Stimulated activated CD8-positive, alpha-beta memory T cell treated with anti-CD3 and anti-CD28 coated beads, Interleukin-4, amount 100 ng/mL, for 24 hours (primary cell): ENCODE results near the gene PSMD3.
"Not testable (repeated sequence)": the region's sequence is repeated elsewhere in the genome, so short reads cannot be mapped to it uniquely, and the experiment has no call there.

ENCODE experiments used
- DNase-seq: peaks from one replicate; pipeline ENCODE4 v3.0.0-alpha.2; 2020; ENCODE audit warnings: low read depth

Gene PSMD3

DNA sequence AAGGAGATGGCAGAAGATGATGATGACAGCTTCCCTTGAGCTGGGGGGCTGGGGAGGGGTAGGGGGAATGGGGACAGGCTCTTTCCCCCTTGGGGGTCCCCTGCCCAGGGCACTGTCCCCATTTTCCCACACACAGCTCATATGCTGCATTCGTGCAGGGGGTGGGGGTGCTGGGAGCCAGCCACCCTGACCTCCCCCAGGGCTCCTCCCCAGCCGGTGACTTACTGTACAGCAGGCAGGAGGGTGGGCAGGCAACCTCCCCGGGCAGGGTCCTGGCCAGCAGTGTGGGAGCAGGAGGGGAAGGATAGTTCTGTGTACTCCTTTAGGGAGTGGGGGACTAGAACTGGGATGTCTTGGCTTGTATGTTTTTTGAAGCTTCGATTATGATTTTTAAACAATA, 16.9 kb downstream of the PSMD3 start:
- no peak for DNase-seq

DNA sequence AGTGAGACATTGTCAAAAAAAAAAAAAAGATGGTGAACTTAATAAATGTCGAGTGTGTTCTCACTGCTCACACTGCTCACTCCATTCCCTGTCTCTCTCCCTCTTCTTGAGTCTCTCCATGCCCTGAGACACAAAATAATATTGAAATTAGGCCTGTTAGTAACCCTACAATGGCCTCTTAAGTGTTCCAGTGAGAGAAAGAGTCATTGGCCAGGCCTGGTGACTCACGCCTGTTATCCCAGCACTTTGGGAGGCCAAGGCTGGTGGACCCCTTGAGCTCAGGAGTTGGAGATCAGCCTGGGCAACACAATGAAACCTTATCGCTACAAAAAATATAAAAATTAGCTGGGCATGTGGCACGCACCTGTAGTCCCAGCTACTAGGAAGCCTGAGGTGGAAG, 18.5 kb downstream of the PSMD3 start:
- DNase-seq: no peak

DNA sequence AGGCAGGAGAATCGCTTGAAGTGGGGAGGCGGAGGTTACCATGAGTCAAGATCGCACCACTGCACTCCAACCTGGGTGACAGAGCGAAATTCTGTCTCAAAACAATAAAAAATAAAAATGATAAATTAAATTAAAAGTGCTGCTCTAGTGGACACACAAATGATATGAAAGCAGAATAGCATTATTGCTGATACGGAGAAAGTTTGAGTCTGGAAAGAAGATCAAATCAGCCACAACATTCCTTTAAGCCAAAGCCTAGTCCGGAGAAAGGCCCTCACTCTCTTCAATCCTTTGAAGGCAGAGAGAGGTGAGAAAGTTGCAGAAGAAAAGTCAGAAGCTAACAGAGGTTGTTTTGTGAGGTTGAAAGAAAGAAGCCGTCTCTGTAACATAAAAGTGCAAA, 19.6 kb downstream of the PSMD3 start:
- DNase-seq: no peak

DNA sequence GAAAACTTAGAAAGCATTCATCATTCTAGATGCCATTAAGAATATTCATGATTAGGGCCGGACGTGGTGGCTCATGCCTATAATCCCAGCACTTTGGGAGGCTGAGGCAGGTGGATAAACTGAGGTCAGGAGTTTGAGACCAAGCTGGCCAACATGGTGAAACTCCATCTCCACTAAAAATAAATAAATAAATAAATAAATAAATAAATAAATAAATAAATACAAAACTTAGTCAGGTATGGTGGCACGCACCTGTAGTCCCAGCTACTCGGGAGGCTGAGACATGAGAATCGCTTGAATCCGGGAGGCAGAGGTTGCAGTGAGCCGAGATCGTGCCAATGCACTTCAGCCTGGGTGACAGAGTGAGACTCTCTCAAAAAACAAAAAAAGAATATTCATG, 20.7 kb downstream of the PSMD3 start:
- not testable (repeated sequence) for DNase-seq

DNA sequence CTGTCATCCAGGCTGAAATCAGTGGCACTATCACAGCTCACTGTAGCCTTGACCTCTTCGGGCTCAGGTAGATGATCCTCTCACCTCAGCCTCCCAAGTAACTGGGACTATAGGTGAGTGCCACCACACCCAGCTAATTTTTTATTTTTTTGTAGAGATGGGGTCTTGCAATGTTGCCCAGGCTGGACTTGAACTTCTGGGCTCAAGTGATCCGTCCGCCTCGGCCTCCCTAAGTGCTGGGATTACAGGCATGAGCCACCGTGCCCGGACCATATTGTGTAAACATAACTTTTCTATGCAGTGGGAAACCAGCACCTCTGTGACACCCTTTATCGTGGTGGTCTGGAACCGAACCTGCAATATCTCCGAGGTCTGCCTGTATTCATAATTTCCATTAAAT, 23.5 kb downstream of the PSMD3 start:
- no peak for DNase-seq

DNA sequence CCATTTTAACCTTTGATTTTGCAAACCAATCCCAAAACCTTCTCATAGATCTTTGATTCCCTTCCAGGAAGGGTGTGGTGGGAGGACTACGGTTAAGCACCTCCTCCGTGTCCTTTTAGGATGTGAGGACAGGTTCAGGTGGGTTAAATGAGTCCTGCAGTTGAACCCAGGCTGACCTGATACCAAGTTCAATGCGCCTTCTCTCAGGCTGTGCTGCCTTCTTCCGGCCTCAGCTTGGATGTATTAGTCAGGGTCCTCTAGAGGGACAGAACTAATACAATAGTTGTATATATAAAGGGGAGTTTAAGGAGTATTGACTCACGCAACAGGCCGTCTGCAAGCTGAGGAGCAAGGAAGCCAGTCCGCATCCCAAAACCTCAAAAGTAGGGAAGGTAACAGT, 24.1 kb downstream of the PSMD3 start:
- no peak for DNase-seq

DNA sequence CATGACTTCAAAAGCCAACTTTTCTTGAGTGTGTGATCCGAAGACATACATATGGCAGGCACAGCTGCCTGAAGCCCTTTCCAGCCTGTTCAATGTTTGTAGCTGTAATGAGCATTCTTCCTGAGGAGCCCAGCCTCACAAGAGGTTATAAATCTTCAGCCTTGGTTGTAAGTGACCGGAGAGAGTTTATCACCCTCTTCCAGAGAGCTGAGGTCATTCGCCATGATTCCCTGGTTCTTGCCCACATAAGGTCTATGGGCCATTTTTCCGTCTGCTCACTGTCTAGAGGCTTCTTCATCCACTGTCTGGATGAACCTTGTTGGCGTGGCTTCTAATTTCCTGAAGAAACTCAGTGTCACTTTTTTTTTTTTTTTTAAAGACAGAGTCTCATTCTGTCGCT, 24.9 kb downstream of the PSMD3 start:
- no peak for DNase-seq

DNA sequence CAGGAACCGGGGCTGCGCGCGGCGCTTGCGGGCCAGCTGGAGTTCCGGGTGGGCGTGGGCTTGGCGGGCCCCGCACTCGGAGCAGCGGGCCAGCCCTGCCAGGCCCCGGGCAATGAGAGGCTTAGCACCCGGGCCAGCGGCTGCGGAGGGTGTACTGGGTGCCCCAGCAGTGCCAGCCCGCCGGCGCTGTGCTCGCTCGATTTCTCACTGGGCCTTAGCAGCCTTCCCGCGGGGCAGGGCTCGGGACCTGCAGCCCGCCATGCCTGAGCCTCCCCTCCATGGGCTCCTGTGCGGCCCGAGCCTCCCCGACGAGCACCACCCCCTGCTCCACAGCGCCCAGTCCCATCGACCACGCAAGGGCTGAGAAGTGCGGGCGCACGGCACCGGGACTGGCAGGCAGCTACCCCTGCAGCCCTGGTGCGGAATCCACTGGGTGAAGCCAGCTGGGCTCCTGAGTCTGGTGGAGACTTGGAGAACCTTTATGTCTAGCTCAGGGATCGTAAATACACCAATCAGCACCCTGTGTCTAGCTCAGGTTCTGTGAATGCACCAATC, 30.4 kb downstream of the PSMD3 start:
- DNase-seq: not testable (repeated sequence)

DNA sequence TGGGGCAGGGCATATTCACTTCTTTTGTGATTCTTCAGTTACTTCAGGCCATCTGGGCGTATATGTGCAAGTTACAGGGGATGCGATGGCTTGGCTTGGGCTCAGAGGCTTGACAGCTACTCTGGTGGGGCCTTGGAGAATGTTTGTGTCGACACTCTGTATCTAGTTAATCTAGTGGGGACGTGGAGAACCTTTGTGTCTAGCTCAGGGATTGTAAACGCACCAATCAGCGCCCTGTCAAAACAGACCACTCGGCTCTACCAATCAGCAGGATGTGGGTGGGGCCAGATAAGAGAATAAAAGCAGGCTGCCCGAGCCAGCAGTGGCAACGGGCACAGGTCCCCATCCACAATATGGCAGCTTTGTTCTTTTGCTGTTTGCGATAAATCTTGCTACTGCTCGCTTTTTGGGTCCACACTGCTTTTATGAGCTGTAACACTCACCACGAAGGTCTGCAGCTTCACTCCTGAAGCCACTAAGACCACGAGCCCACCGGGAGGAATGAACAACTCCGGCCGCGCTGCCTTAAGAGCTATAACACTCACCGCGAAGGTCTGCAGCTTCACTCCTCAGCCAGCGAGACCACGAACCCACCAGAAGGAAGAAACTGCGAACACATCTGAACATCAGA, 31.5 kb downstream of the PSMD3 start:
- DNase-seq: not testable (repeated sequence)

DNA sequence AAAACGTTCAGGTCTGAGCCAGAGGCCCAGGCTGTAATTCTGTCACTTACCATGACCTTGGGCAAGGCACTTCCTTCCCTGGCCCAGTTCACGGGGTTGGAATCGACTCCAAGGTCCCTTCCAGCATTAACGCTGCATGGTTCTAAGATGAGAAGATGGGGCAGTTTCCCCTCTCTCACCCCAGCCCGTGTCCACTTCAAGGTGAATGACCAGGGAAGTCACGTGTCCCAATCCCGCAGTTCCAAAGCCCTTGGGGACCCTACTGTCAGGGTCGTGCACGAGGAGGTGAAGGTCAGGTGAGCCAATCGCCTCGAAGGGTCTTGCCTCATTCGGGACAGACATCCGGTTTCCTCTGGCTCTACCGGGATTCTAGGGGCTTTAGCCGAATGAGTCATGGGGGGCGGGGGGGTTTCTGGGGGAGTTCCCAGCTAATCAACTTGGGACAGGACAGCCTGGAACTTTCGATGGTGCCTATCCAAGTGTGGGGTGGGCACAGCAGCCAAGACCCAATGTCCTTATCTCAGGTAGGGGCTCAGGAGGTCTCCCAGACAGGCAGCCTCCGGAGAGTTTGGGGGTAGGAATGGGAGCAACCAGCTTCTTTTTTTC, 33.9 kb downstream of the PSMD3 start:
- DNase-seq: no peak

DNA sequence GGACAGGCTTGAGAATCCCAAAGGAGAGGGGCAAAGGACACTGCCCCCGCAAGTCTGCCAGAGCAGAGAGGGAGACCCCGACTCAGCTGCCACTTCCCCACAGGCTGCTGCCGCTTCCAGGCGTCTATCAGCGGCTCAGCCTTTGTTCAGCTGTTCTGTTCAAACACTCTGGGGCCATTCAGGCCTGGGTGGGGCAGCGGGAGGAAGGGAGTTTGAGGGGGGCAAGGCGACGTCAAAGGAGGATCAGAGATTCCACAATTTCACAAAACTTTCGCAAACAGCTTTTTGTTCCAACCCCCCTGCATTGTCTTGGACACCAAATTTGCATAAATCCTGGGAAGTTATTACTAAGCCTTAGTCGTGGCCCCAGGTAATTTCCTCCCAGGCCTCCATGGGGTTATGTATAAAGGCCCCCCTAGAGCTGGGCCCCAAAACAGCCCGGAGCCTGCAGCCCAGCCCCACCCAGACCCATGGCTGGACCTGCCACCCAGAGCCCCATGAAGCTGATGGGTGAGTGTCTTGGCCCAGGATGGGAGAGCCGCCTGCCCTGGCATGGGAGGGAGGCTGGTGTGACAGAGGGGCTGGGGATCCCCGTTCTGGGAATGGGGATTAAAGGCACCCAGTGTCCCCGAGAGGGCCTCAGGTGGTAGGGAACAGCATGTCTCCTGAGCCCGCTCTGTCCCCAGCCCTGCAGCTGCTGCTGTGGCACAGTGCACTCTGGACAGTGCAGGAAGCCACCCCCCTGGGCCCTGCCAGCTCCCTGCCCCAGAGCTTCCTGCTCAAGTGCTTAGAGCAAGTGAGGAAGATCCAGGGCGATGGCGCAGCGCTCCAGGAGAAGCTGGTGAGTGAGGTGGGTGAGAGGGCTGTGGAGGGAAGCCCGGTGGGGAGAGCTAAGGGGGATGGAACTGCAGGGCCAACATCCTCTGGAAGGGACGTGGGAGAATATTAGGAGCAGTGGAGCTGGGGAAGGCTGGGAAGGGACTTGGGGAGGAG, 34.7 kb downstream of the PSMD3 start, which contains the start of gene CSF3:
Gene CSF3 (plus strand): TSS at position 436 of the 993 bp plus-strand sequence. CDS start 35 bp downstream, at position 471.
- DNase-seq: no peak

DNA sequence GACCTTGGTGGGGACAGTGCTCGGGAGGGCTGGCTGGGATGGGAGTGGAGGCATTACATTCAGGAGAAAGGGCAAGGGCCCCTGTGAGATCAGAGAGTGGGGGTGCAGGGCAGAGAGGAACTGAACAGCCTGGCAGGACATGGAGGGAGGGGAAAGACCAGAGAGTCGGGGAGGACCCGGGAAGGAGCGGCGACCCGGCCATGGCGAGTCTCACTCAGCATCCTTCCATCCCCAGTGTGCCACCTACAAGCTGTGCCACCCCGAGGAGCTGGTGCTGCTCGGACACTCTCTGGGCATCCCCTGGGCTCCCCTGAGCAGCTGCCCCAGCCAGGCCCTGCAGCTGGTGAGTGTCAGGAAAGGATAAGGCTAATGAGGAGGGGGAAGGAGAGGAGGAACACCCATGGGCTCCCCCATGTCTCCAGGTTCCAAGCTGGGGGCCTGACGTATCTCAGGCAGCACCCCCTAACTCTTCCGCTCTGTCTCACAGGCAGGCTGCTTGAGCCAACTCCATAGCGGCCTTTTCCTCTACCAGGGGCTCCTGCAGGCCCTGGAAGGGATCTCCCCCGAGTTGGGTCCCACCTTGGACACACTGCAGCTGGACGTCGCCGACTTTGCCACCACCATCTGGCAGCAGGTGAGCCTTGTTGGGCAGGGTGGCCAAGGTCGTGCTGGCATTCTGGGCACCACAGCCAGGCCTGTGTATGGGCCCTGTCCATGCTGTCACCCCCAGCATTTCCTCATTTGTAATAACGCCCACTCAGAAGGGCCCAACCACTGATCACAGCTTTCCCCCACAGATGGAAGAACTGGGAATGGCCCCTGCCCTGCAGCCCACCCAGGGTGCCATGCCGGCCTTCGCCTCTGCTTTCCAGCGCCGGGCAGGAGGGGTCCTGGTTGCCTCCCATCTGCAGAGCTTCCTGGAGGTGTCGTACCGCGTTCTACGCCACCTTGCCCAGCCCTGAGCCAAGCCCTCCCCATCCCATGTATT, 35.7 kb downstream of the PSMD3 start:
- no peak for DNase-seq

DNA sequence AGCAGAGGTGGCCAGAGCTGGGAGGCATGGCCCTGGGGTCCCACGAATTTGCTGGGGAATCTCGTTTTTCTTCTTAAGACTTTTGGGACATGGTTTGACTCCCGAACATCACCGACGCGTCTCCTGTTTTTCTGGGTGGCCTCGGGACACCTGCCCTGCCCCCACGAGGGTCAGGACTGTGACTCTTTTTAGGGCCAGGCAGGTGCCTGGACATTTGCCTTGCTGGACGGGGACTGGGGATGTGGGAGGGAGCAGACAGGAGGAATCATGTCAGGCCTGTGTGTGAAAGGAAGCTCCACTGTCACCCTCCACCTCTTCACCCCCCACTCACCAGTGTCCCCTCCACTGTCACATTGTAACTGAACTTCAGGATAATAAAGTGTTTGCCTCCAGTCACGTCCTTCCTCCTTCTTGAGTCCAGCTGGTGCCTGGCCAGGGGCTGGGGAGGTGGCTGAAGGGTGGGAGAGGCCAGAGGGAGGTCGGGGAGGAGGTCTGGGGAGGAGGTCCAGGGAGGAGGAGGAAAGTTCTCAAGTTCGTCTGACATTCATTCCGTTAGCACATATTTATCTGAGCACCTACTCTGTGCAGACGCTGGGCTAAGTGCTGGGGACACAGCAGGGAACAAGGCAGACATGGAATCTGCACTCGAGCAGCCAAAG, 36.9 kb downstream of the PSMD3 start:
- no peak for DNase-seq

DNA sequence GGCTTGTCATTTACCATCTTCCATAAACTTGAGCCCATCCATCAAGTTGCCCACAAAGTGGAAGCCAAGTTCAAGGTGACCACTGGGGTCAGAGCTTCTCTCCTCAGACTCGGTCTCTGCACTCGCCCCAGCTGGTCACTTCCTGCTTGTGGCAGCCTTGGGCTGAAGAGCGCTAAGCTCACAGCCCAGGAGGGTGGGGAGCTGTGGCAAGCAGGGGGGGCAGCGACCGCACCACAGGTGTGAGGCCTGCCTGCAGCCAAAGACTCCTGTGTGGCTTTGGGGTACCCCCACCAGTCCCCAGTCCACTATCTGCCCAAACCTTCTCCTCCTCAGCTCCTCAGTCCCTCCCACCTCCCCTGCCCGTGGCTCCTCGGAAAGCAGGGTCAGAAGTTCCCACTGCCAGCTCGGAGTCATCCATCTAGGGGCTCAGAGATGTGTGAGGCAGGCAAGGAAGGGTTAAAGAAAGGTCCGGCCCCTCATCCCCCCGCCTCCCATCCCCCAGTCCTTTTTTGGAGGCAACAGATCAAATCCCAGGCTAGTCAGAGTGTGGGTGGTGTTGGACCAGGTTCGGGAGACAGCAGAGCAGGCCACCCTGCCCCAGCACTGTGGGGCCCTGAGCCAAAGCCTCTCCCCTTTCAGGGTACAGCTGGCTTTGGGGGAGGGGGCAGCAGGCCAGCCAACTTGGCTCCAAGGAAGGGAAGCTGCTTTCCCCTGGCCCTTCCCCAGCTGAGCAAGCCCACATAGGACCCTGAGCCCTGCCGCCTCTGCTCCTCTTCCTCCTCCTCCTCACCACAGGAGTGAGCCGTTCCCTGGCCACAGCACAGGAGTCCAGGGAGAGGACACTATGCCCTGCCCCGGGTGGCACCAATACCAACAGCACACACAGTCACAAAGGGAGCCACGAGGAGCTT, 37.9 kb downstream of the PSMD3 start:
- no peak for DNase-seq

DNA sequence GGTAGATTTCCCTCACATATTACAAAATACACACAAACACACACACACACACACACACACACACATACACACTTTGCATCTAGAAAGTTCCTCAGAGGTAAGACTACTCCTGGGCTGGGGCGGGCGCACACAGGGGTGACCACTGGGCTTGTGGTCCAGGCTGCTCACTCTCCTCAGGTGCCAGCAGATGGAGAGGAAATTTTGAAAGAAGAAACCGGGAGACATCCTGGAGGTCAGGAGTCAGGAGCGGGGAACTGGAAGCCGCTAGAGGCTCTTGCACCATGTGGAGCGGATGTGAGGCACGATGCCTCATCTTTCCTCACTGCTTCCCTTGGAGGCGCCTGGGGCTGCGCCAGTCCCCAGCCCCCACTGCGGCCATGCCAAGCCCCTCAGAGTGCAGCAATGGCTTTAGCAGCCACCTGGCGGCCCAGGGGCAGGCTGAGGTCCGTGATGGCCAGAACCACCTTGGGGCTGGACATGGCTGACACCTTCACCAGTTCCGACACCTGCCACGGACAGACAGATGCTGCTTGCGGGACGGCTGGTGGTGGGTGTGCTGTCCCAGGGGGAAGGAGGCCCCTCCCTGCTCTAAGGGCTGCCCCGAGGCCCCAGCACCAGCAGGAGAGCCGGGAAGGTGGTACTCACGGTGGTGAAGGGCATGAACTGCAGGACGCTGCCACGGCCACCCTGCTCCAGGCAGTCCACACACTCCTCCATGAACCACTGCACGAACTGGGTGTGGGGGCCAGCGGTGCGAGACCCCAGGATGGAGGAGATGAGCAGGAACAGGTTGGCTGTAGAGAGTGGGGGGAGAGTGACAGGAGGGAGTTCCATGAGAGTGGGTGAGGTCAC, 38.8 kb downstream of the PSMD3 start:
- DNase-seq: no peak

DNA sequence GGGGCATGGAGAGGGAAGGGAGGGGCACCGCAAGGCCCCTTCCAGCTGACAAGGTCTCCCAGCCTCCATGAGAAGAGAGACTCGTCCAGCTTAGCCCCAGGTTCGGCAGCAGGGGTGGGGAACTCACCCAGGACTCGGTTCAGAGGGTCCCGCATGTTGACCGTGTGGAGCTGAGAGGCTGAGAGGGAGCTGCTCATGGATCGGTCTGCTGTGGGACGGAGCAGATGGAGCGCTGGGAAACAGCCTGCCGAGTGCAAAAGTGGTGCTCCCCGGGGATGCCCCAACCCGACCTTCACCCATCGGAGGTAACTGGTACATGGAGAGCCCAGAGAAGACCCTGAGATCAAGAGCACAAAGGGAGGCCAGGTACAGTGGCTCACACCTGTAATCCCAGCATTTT, 39.5 kb downstream of the PSMD3 start:
- DNase-seq: no peak

DNA sequence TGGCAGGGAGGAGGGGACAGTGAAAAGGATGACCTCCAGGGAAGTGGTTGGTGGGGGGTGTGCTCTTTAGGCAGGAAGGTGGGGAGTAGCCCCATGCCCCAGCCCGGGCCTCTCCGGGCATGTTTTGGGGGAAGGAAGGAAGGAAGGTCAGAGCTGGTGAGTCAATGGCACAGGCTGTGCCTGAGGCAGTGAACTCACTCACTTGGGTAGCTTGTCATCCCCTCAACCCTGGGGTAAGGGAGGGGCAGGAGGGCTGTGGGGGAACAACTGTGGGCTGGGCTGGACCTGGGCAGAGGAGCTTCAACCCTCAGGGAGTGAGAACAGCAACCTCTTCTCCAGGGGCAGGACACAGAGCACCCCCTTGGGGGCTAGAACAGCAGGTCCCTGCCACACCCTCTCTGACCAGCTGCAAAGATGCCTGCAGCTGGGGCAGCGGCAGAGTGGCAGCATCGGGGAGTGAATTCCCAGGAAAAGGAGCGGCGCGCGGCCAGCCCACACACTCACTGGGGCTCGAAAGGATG, 40.9 kb downstream of the PSMD3 start:
- DNase-seq: no peak

DNA sequence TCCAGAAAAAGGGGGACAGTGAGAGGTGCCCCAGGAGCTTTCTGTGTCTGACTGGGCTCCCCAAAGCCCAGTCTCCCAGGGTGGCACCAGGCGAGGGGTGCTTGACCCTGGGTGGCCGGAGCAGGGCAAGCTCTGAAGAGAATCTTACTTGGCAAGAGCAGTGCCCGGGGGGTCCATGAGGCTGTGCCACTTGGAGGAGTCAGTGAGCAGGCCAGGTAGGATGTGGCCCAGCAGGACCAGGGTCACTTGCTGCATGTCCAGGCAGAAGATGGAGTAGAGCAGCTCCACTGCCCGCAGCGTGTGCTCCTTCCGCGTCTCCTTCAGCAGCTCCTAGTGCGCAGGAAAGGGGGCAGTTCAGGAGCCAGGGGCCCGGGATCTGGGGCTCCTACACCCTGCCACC, 41.9 kb downstream of the PSMD3 start:
- DNase-seq: no peak
